Vagina (tissue), 2 donors: ENCODE data around the gene ZMIZ1. TPM values are rescaled to one million over a fixed set of nuclear protein-coding genes. Genes with fewer than 3 reads are reported as not detected.

Source experiments
- DNase-seq, 2 donors: peaks; one replicate each; pipeline ENCODE4 v3.0.0-alpha.2; 2017; ENCODE audit errors: extremely low spot score in 2 of 2
- H3K27ac ChIP-seq: fragments of 200-600 bp; sonication (generic); one replicate; pipeline ENCODE4 v1.5.1; 2019
- H3K27me3 ChIP-seq: fragments of 200-600 bp; sonication (generic); one replicate; pipeline ENCODE4 v1.5.1; 2019
- H3K36me3 ChIP-seq, 2 donors: fragments of 200-600 bp; sonication (generic); one replicate each; pipeline ENCODE4 v1.5.1; 2017 to 2019
- H3K4me1 ChIP-seq: fragments of 200-600 bp; sonication (generic); one replicate; pipeline ENCODE4 v1.5.1; 2019
- H3K4me3 ChIP-seq, 2 donors: fragments of 200-600 bp; sonication (generic); 1 replicate in 1 of 2; 2 replicates in 1 of 2; pipeline ENCODE4 v1.5.1; 2016 to 2019
- H3K9me3 ChIP-seq: fragments of 200-600 bp; sonication (generic); one replicate; pipeline ENCODE4 v1.5.1; 2019
- CTCF ChIP-seq, 3 experiments: fragments of 450-650 bp in 2 of 3; fragments of 200-600 bp in 1 of 3; sonication (generic) in 1 of 3; IDR thresholded peaks; one replicate each; pipeline ENCODE4 v1.5.1; 2017 to 2019; ENCODE audit warnings: antibody characterized with exemption in 3 of 3, mild to moderate bottlenecking in 2 of 3, moderate library complexity in 2 of 3
- POLR2A ChIP-seq, 2 donors: fragments of 450-650 bp; IDR thresholded peaks; one replicate each; pipeline ENCODE4 v1.6.1; 2017; ENCODE audit warnings: antibody characterized with exemption in 2 of 2, mild to moderate bottlenecking in 2 of 2, moderate library complexity in 2 of 2
- POLR2AphosphoS5 ChIP-seq, 2 donors: sonication (generic); formaldehyde crosslinking; IDR thresholded peaks; one replicate each; pipeline ENCODE4 v1.9.0; 2017; ENCODE audit warnings: antibody characterized with exemption in 2 of 2, mild to moderate bottlenecking in 2 of 2, low read depth in 1 of 2; ENCODE audit not compliant: insufficient read depth in 1 of 2
- intact Hi-C: fragments of 100-400 bp; cut with DNase I; formaldehyde crosslinking; loops from one replicate; pipeline ENCODE4 v1.15.1; 2023
- total RNA-seq: library from RNA; depleted of rRNA; stranded (reverse); fragments of >200 nt; gene quantifications from one replicate; pipeline ENCODE4 v1.2.3, GENCODE V29; 2016

Gene ZMIZ1
- total RNA-seq, 1 donor from 2014 or later: 61.4 TPM

GRCh38 chr10:79355420-79356017, 286.8 kb downstream of the ZMIZ1 start:
- Histone ChIP-seq H3K27ac (no peak overlapping the region), H3K4me1 (no peaks in the 10 kb centered on the region), H3K36me3 (peaks cover 0 to 46% of the 10 kb centered on the region in 2 donors), H3K9me3 (no peaks in the 10 kb centered on the region), H3K4me3 (no peak overlapping the region), H3K27me3 (no peaks in the 10 kb centered on the region)
- intact Hi-C loops: no loop called here
- no peak for TF ChIP-seq POLR2A (IDR thresholded peaks at IDR 0.05)
- TF ChIP-seq CTCF (IDR thresholded peaks at IDR 0.05): no peak
- TF ChIP-seq POLR2AphosphoS5 (IDR thresholded peaks at IDR 0.05; ENCODE audit: insufficient read depth in 1 of 2, low read depth in 1 of 2): no peak
- peak in 1 of 2 donors; percentile 34 for DNase-seq

- H3K4me3 ChIP-seq: no peak overlapping the region
- TF ChIP-seq POLR2AphosphoS5 (IDR thresholded peaks at IDR 0.05; ENCODE audit: insufficient read depth in 1 of 2, low read depth in 1 of 2): no peak
- no peak for TF ChIP-seq CTCF (IDR thresholded peaks at IDR 0.05)
- TF ChIP-seq POLR2A (IDR thresholded peaks at IDR 0.05): no peak
- intact Hi-C loops: no loop called here
- H3K4me1 ChIP-seq: no peaks in the 10 kb centered on the region
- H3K9me3 ChIP-seq: no peaks in the 10 kb centered on the region
- no peak overlapping the region for H3K27ac ChIP-seq
- H3K27me3 ChIP-seq: no peaks in the 10 kb centered on the region
- H3K36me3 ChIP-seq: peaks cover 0 to 40% of the 10 kb centered on the region in 2 donors
- peak in 1 of 2 donors; percentile 67 for DNase-seq
Observed at GRCh38 chr10:79356104-79356503, 287.3 kb downstream of the ZMIZ1 start.

- Histone ChIP-seq H3K9me3 (no peaks in the 10 kb centered on the region), H3K27me3 (no peaks in the 10 kb centered on the region), H3K36me3 (peaks cover 0 to 29% of the 10 kb centered on the region in 2 donors), H3K4me1 (no peaks in the 10 kb centered on the region), H3K4me3 (no peak overlapping the region), H3K27ac (no peak overlapping the region)
- TF ChIP-seq POLR2AphosphoS5 (IDR thresholded peaks at IDR 0.05; ENCODE audit: insufficient read depth in 1 of 2, low read depth in 1 of 2): no peak
- no peak for TF ChIP-seq POLR2A (IDR thresholded peaks at IDR 0.05)
- TF ChIP-seq CTCF (IDR thresholded peaks at IDR 0.05): no peak
- no peak for DNase-seq
- intact Hi-C loops: no loop called here
Observed at GRCh38 chr10:79357180-79357579, 288.4 kb downstream of the ZMIZ1 start.

- DNase-seq: peak; percentile 32 to 64
- no peaks in the 10 kb centered on the region for H3K27me3 ChIP-seq
- H3K27ac ChIP-seq: no peak overlapping the region
- no peak for TF ChIP-seq POLR2AphosphoS5 (IDR thresholded peaks at IDR 0.05; ENCODE audit: insufficient read depth in 1 of 2, low read depth in 1 of 2)
- no peak for TF ChIP-seq CTCF (IDR thresholded peaks at IDR 0.05)
- TF ChIP-seq POLR2A (IDR thresholded peaks at IDR 0.05): no peak
- intact Hi-C loops: no loop called here
- peaks cover 0 to 13% of the 10 kb centered on the region in 2 donors for H3K36me3 ChIP-seq
- H3K4me1 ChIP-seq: no peaks in the 10 kb centered on the region
- H3K9me3 ChIP-seq: no peaks in the 10 kb centered on the region
- H3K4me3 ChIP-seq: no peak overlapping the region
Observed at GRCh38 chr10:79358811-79359210, 290.0 kb downstream of the ZMIZ1 start.

- intact Hi-C loops: no loop called here
Observed at GRCh38 chr10:79359816-79360498, 291.2 kb downstream of the ZMIZ1 start.

More at GRCh38 chr10:79359816-79360498, 291.2 kb downstream of the ZMIZ1 start:
- DNase-seq: peak in 1 of 2 donors; percentile 58
- TF ChIP-seq POLR2A (IDR thresholded peaks at IDR 0.05): no peak
- TF ChIP-seq CTCF (IDR thresholded peaks at IDR 0.05): no peak
- no peak for TF ChIP-seq POLR2AphosphoS5 (IDR thresholded peaks at IDR 0.05; ENCODE audit: insufficient read depth in 1 of 2, low read depth in 1 of 2)
- no peaks in the 10 kb centered on the region for H3K9me3 ChIP-seq
- H3K36me3 ChIP-seq: peaks cover 0 to 2% of the 10 kb centered on the region in 2 donors
- H3K4me3 ChIP-seq: no peak overlapping the region
- no peaks in the 10 kb centered on the region for H3K4me1 ChIP-seq
- H3K27me3 ChIP-seq: no peaks in the 10 kb centered on the region
- H3K27ac ChIP-seq: no peak overlapping the region
